ENCODE measurements around the gene NASP. TPM values are rescaled to one million over a fixed set of nuclear protein-coding genes. Genes with fewer than 3 reads are reported as not detected.

The NASP gene
- total and polyA plus RNA-seq, 3 experiments from 2014 or later, result 79.9 to 219 (median 212) TPM

DNA sequence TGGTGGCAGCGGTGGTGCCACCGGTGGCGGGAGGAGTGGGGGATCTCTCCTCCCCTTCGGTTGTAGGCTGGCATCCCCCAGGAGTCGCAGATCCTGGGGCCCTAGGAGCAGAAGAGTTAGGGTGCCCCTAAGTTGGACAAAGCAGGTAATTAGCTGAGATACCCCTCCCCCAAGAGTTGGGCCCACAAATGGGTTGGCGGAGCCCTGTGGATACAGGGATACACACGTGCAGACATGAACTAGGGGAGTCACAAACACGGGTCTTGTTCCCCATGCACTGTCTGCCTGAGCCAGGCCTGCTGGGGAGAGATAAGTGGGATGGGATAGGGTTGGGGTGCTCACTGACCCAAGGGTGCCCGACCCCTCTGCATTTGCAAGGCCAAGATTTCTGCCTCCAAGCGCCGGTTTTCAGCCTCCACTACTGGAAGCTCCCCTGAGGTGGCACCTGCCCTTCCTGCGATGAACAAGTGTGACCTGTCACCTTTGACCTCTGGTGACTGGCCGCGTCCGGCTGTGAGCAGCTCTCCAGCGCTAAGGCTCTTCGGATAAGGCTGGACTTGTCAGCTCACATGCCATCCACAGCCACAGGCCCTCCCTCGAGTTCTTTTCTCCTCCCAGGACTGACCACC, 38.2 kb downstream of the NASP start:
- DNase-seq, result no peak
- no peaks in the 10 kb centered on the region for H3K4me1 Mint-ChIP-seq
- no peaks in the 10 kb centered on the region for H3K9me3 ChIP-seq (ENCODE audit: low read length)
- H3K4me3 ChIP-seq (ENCODE audit: low read length), result no peak overlapping the region
- ChIA-PET POLR2A (no interaction called here), CTCF (no interaction called here)
- H3K27me3 ChIP-seq (ENCODE audit: insufficient read depth, low read length, poor library complexity, severe bottlenecking), result no peaks in the 10 kb centered on the region
- no peaks in the 10 kb centered on the region for H3K9me3 Mint-ChIP-seq
- H3K4me1 ChIP-seq (ENCODE audit: insufficient read depth, low read length), result no peaks in the 10 kb centered on the region
- peaks cover 0 to 68% (median 6%) of the 10 kb centered on the region in 3 donors for H3K36me3 Mint-ChIP-seq
- no peak overlapping the region for H3K4me3 Mint-ChIP-seq
- H3K36me3 ChIP-seq (ENCODE audit: insufficient read depth, low read length), result no peaks in the 10 kb centered on the region
- no peaks in the 10 kb centered on the region for H3K27me3 Mint-ChIP-seq
- H3K27ac ChIP-seq (ENCODE audit: low read depth, low read length), result no peak overlapping the region
- H3K27ac Mint-ChIP-seq, result peak overlapping the region in 2 of 8 donors; percentile 2 to 87

DNA sequence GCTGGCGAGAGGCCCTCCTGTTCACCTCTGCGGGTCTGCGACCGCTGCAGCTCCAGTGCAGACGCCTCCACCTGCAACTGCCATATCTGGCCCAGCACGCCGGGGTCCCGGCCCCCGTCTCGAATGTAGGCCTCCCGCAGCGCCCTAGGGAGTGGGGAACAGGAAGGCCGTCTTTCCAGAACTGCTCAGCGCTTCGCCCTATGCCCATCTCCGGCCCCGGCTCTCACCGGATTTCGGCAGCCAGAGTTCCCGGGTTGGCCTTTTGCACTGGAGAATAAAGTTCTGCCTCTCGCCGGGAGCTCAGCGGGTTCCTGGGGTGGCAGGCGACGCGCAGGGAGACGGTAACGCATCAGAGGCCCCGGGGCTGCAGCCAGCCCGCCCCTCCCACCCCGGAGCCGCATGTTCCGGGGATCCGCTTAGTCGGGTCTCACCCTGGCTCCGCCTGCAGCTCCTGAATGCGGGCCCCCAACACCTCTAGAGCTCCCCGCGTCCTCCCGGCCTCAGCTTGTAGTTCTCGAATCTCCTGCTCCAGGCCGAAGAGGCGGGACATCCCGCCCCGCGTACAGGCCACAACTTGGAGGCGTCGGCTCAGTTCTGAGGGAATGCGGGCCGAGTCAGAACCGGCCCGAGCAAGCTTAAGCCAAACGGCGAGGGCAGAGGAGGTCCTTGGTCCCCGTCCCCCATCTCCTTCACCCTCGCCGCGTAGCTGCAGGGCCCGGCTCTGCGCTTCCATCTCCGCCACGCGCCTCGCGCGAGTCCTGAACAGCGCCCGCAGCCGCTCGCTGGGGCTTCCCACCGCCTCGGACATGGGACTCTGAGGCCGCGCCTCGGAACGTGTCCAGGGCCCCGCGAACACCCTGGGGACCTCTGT, 38.9 kb downstream of the NASP start:
- ChIA-PET POLR2A (no interaction called here), CTCF (no interaction called here)
- H3K27me3 Mint-ChIP-seq, result no peaks in the 10 kb centered on the region
- H3K27ac Mint-ChIP-seq, result no peak overlapping the region
- H3K9me3 ChIP-seq (ENCODE audit: low read length), result no peaks in the 10 kb centered on the region
- peaks cover 0 to 67% (median 11%) of the 10 kb centered on the region in 3 donors for H3K36me3 Mint-ChIP-seq
- DNase-seq, result no peak
- H3K9me3 Mint-ChIP-seq, result no peaks in the 10 kb centered on the region
- H3K4me1 ChIP-seq (ENCODE audit: insufficient read depth, low read length), result no peaks in the 10 kb centered on the region
- no peak overlapping the region for H3K4me3 Mint-ChIP-seq
- no peak overlapping the region for H3K27ac ChIP-seq (ENCODE audit: low read depth, low read length)
- H3K36me3 ChIP-seq (ENCODE audit: insufficient read depth, low read length), result peaks cover 1% of the 10 kb centered on the region
- H3K4me1 Mint-ChIP-seq, result no peaks in the 10 kb centered on the region
- no peak overlapping the region for H3K4me3 ChIP-seq (ENCODE audit: low read length)
- H3K27me3 ChIP-seq (ENCODE audit: insufficient read depth, low read length, poor library complexity, severe bottlenecking), result no peaks in the 10 kb centered on the region

DNA sequence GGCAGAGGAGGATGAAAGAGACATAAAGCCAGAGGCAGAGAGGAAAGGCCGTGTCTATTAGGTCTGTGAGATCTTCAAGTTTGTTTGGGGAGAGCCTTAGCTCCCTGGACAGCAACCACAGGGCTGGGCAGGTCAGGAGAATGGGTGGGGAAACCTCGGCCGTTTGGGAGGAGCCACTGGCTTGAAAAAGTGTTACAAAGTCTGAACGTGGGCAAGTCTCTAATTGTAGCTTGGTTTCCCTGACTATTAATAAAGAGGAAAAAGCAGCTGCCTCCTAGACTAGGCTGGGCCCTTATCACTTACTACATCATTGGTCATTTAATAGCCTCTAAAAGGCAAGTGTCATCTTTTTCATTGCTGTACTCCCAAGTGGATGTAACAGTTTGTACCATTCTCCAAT, 40.1 kb downstream of the NASP start, which contains the start of gene CCDC17:
TSS of gene CCDC17 (minus strand) at position 83 of the 400 bp plus-strand sequence. CDS start 145 bp downstream, outside the sequence.
- Mint-ChIP-seq H3K4me3 (no peak within 1 kb of the TSS), H3K36me3 (peaks cover 0 to 66% (median 13%) of the 10 kb centered on the region in 3 donors), H3K4me1 (no peaks in the 10 kb centered on the region), H3K27me3 (no peaks in the 10 kb centered on the region), H3K27ac (peak within 1 kb of the TSS in 4 of 8 donors; percentile 10 to 45 (median 34)), H3K9me3 (no peaks in the 10 kb centered on the region)
- Histone ChIP-seq H3K27me3 (ENCODE audit: insufficient read depth, low read length, poor library complexity, severe bottlenecking) (no peaks in the 10 kb centered on the region), H3K27ac (ENCODE audit: low read depth, low read length) (no peak within 1 kb of the TSS), H3K36me3 (ENCODE audit: insufficient read depth, low read length) (peaks cover 10% of the 10 kb centered on the region), H3K4me3 (ENCODE audit: low read length) (no peak within 1 kb of the TSS), H3K9me3 (ENCODE audit: low read length) (no peaks in the 10 kb centered on the region), H3K4me1 (ENCODE audit: insufficient read depth, low read length) (no peaks in the 10 kb centered on the region)
- CTCF ChIA-PET, result no interaction called here
- POLR2A ChIA-PET, result no interaction called here
- DNase-seq, result no peak

DNA sequence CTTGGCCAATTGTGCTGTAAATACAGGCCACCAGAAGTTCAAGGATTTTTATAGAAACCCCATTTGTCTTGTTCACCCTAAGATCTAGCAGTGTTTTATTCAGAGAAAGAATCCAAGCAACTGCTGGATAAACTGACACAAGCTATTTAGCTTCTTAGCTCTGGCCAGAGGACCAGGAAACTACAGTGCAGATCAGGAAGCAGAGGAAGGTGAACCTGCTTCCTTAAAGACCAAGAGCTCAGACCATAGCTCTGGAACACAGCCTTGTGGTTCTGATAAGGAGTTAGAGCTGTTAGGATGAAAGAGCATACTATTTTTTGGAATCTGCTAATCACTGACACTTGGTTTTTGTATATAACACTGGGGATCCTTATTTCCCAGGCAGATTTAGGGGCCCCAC, 45.2 kb downstream of the NASP start:
- CTCF ChIA-PET, result no interaction called here
- DNase-seq, result no peak
- H3K27ac Mint-ChIP-seq, result peak overlapping the region in 1 of 8 donors; percentile 33
- Histone ChIP-seq H3K36me3 (ENCODE audit: insufficient read depth, low read length) (peaks cover 52% of the 10 kb centered on the region), H3K4me3 (ENCODE audit: low read length) (no peak overlapping the region), H3K27me3 (ENCODE audit: insufficient read depth, low read length, poor library complexity, severe bottlenecking) (no peaks in the 10 kb centered on the region), H3K9me3 (ENCODE audit: low read length) (no peaks in the 10 kb centered on the region), H3K4me1 (ENCODE audit: insufficient read depth, low read length) (no peaks in the 10 kb centered on the region), H3K27ac (ENCODE audit: low read depth, low read length) (no peak overlapping the region)
- H3K9me3 Mint-ChIP-seq, result no peaks in the 10 kb centered on the region
- no peaks in the 10 kb centered on the region for H3K27me3 Mint-ChIP-seq
- peaks cover 0 to 2% (median 0%) of the 10 kb centered on the region in 3 donors for H3K4me1 Mint-ChIP-seq
- H3K4me3 Mint-ChIP-seq, result no peak overlapping the region
- H3K36me3 Mint-ChIP-seq, result peaks cover 6 to 64% (median 30%) of the 10 kb centered on the region in 3 donors
- POLR2A ChIA-PET, result interaction anchor here (0.6 kb wide), 1 partner anchor 16 kb away, joined by 3 read pairs; no protein-coding TSS in a partner anchor

DNA sequence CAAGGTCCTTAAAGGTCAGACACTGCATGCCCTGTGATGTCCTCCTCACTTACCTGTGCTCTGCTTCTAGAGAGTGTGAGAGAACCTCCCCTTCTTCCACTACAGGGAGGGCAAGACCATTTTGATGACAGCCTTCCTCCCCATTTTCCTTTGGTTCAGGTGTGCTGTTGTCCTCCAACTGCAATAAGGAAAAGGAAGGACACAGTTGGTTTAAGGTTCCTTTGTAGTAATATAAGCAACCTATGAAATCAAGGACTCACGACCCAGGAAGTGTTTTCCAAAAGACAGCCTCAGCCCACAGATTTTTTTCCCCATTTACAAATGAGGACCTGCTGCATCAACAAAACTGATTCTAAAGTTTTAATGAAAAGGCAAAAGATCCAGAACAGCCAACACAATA, 46.6 kb downstream of the NASP start:
- ChIA-PET POLR2A (no interaction called here), CTCF (no interaction called here)
- Mint-ChIP-seq H3K4me3 (no peak overlapping the region), H3K4me1 (peaks cover 0 to 2% (median 0%) of the 10 kb centered on the region in 3 donors), H3K27ac (peak overlapping the region in 4 of 8 donors; percentile 17 to 86 (median 64)), H3K9me3 (no peaks in the 10 kb centered on the region), H3K36me3 (peaks cover 6 to 56% (median 25%) of the 10 kb centered on the region in 3 donors), H3K27me3 (no peaks in the 10 kb centered on the region)
- no peaks in the 10 kb centered on the region for H3K27me3 ChIP-seq (ENCODE audit: insufficient read depth, low read length, poor library complexity, severe bottlenecking)
- no peak overlapping the region for H3K27ac ChIP-seq (ENCODE audit: low read depth, low read length)
- DNase-seq, result no peak
- peaks cover 62% of the 10 kb centered on the region for H3K36me3 ChIP-seq (ENCODE audit: insufficient read depth, low read length)
- H3K4me1 ChIP-seq (ENCODE audit: insufficient read depth, low read length), result no peaks in the 10 kb centered on the region
- H3K9me3 ChIP-seq (ENCODE audit: low read length), result no peaks in the 10 kb centered on the region
- H3K4me3 ChIP-seq (ENCODE audit: low read length), result no peak overlapping the region

DNA sequence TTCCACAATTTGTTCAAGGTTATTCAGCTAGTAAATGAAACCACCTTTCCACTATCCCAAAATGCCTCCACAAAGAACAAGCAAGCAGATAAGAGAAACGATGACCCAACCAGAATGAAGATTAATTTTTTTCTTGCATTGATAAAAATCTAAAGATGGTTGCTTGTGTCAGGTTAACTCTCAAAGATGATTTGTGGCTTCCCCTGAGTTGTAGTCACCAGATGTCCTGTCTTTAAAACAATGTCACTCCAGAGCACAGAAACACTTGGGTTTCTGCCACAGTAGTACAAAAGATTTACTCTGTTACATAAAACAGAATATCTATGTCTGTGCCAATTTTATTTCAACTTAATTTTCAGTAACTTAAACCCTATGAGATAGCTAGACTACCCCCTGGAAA, 51.4 kb downstream of the NASP start:
- Histone ChIP-seq H3K36me3 (ENCODE audit: insufficient read depth, low read length) (peaks cover 72% of the 10 kb centered on the region), H3K27ac (ENCODE audit: low read depth, low read length) (no peak overlapping the region), H3K4me3 (ENCODE audit: low read length) (no peak overlapping the region), H3K27me3 (ENCODE audit: insufficient read depth, low read length, poor library complexity, severe bottlenecking) (no peaks in the 10 kb centered on the region), H3K9me3 (ENCODE audit: low read length) (no peaks in the 10 kb centered on the region), H3K4me1 (ENCODE audit: insufficient read depth, low read length) (no peaks in the 10 kb centered on the region)
- Mint-ChIP-seq H3K9me3 (no peaks in the 10 kb centered on the region), H3K36me3 (peaks cover 8 to 21% (median 15%) of the 10 kb centered on the region in 3 donors), H3K27ac (no peak overlapping the region), H3K4me3 (no peak overlapping the region), H3K27me3 (no peaks in the 10 kb centered on the region), H3K4me1 (peaks cover 0 to 2% (median 0%) of the 10 kb centered on the region in 3 donors)
- CTCF ChIA-PET, result no interaction called here
- DNase-seq, result no peak
- POLR2A ChIA-PET, result interaction anchor here (0.6 kb wide), 1 partner anchor 129 kb away, joined by 4 read pairs; no protein-coding TSS in a partner anchor

DNA sequence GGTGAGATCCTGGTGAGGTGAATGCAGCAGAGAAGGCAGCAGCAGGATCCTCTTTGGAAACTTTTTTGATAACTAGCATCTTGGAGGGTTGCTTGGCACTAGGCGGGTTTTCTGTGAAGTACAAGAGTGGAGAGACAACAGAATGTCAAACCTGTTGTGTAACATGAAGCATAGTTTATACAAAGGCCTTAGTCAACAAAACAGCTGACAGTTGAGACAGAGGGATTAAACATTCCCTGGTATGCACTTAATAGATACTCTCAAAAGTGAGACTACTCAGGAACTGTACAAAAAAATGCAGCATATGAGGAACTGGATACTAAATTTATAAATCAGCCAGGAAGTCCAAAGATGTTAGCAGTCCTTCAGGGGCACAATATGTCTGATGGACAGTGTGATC, 56.5 kb downstream of the NASP start:
- Mint-ChIP-seq H3K9me3 (no peaks in the 10 kb centered on the region), H3K4me3 (peak overlapping the region in 1 of 7 donors; percentile 14), H3K27me3 (no peaks in the 10 kb centered on the region), H3K36me3 (peaks cover 4 to 39% (median 8%) of the 10 kb centered on the region in 3 donors), H3K4me1 (peaks cover 1 to 10% (median 2%) of the 10 kb centered on the region in 3 donors), H3K27ac (peak overlapping the region in 4 of 8 donors; percentile 12 to 79 (median 36))
- H3K4me3 ChIP-seq (ENCODE audit: low read length), result no peak overlapping the region
- POLR2A ChIA-PET, result no interaction called here
- no peaks in the 10 kb centered on the region for H3K27me3 ChIP-seq (ENCODE audit: insufficient read depth, low read length, poor library complexity, severe bottlenecking)
- H3K4me1 ChIP-seq (ENCODE audit: insufficient read depth, low read length), result no peaks in the 10 kb centered on the region
- H3K27ac ChIP-seq (ENCODE audit: low read depth, low read length), result no peak overlapping the region
- CTCF ChIA-PET, result interaction anchor here (1.1 kb wide), 1 partner anchor 33 kb away, joined by 3 read pairs; no protein-coding TSS in a partner anchor
- no peaks in the 10 kb centered on the region for H3K9me3 ChIP-seq (ENCODE audit: low read length)
- peaks cover 40% of the 10 kb centered on the region for H3K36me3 ChIP-seq (ENCODE audit: insufficient read depth, low read length)
- DNase-seq, result no peak

DNA sequence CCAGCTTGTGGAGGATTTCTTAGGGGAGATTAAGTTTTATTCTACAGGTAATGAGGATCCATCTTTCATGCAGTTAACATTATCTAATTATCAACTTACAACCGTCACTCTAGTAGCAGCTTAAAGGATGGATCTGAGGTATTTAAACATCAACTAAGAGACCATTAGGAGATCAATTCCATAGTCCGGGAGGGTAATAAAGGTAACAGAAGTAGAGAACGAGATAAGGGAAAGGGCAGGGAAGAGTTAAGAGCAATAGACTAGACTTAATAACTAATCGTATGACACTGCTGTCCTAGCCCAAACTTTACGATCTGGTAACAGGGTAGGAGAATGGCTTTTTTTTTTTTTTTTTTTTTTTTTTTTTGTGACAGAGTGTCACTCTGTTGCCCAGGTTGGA, 59.5 kb downstream of the NASP start:
- ChIA-PET CTCF (no interaction called here), POLR2A (no interaction called here)
- Histone ChIP-seq H3K27ac (ENCODE audit: low read depth, low read length) (no peak overlapping the region), H3K27me3 (ENCODE audit: insufficient read depth, low read length, poor library complexity, severe bottlenecking) (no peaks in the 10 kb centered on the region), H3K4me1 (ENCODE audit: insufficient read depth, low read length) (no peaks in the 10 kb centered on the region), H3K36me3 (ENCODE audit: insufficient read depth, low read length) (peaks cover 26% of the 10 kb centered on the region), H3K4me3 (ENCODE audit: low read length) (no peak overlapping the region), H3K9me3 (ENCODE audit: low read length) (no peaks in the 10 kb centered on the region)
- no peak for DNase-seq
- H3K4me1 Mint-ChIP-seq, result peaks cover 2 to 16% (median 8%) of the 10 kb centered on the region in 3 donors
- peaks cover 4 to 59% (median 8%) of the 10 kb centered on the region in 3 donors for H3K36me3 Mint-ChIP-seq
- H3K4me3 Mint-ChIP-seq, result no peak overlapping the region
- peak overlapping the region in 4 of 8 donors; percentile 28 to 65 (median 50) for H3K27ac Mint-ChIP-seq
- no peaks in the 10 kb centered on the region for H3K9me3 Mint-ChIP-seq
- H3K27me3 Mint-ChIP-seq, result no peaks in the 10 kb centered on the region
